ENCODE measurements around the gene AK5.
"Not testable (repeated sequence)": the region's sequence is repeated elsewhere in the genome, so short reads cannot be mapped to it uniquely, and the experiment has no call there.

AK5 gene

GRCh38 chr1:77290576-77290975, 8.8 kb downstream of the AK5 start:
- DNase-seq = no peak

- DNase-seq = no peak
Observed at GRCh38 chr1:77292551-77292950, 10.7 kb downstream of the AK5 start.

- no peak for DNase-seq
Observed at GRCh38 chr1:77300566-77300965, 18.7 kb downstream of the AK5 start.

- no peak for DNase-seq
Observed at GRCh38 chr1:77303387-77303786, 21.6 kb downstream of the AK5 start.

GRCh38 chr1:77308889-77309621, 27.2 kb downstream of the AK5 start:
- DNase-seq = no peak

GRCh38 chr1:77310924-77311323, 29.1 kb downstream of the AK5 start:
- DNase-seq = no peak

GRCh38 chr1:77312364-77312763, 30.5 kb downstream of the AK5 start:
- not testable (repeated sequence) for DNase-seq

- no peak for DNase-seq
Observed at GRCh38 chr1:77313491-77313890, 31.7 kb downstream of the AK5 start.

- no peak for DNase-seq
Observed at GRCh38 chr1:77316006-77316405, 34.2 kb downstream of the AK5 start.

GRCh38 chr1:77316966-77317365, 35.1 kb downstream of the AK5 start:
- no peak for DNase-seq

GRCh38 chr1:77319036-77319705, 37.4 kb downstream of the AK5 start:
- DNase-seq = no peak

GRCh38 chr1:77322061-77322900, 40.5 kb downstream of the AK5 start:
- DNase-seq = no peak

- DNase-seq = no peak
Observed at GRCh38 chr1:77333501-77333900, 51.7 kb downstream of the AK5 start.

- DNase-seq = no peak
Observed at GRCh38 chr1:77336729-77337128, 54.9 kb downstream of the AK5 start.

- no peak for DNase-seq
Observed at GRCh38 chr1:77339326-77339725, 57.5 kb downstream of the AK5 start.

- DNase-seq = no peak
Observed at GRCh38 chr1:77341195-77341594, 59.4 kb downstream of the AK5 start.

GRCh38 chr1:77342745-77343144, 60.9 kb downstream of the AK5 start:
- no peak for DNase-seq

- no peak for DNase-seq
Observed at GRCh38 chr1:77347646-77348045, 65.8 kb downstream of the AK5 start.

GRCh38 chr1:77348549-77348948, 66.7 kb downstream of the AK5 start:
- no peak for DNase-seq

- no peak for DNase-seq
Observed at GRCh38 chr1:77349275-77349674, 67.5 kb downstream of the AK5 start.

GRCh38 chr1:77350012-77350770, 68.4 kb downstream of the AK5 start:
- DNase-seq = no peak

GRCh38 chr1:77354536-77354935, 72.7 kb downstream of the AK5 start:
- no peak for DNase-seq

GRCh38 chr1:77355010-77355409, 73.2 kb downstream of the AK5 start:
- DNase-seq = no peak

All from NCI-H526 treated with DMSO at 0.1 percent for 48 hours (cell line).